Lower leg skin (tissue), 3 donors: ENCODE measurements around the gene DLX2.

Experiments
- POLR2A ChIP-seq, 2 donors: fragments of 450-650 bp; IDR thresholded peaks; one replicate each; pipeline ENCODE4 v1.6.1; 2016 to 2017; ENCODE audit warnings: antibody characterized with exemption in 2 of 2, mild to moderate bottlenecking in 1 of 2, moderate library complexity in 1 of 2
- TF ChIP-seq, protein P1 (sequence below), 3 donors: fragments of 450-650 bp; IDR thresholded peaks; one replicate each; pipeline ENCODE4 v1.5.1; 2016; ENCODE audit warnings: antibody characterized with exemption in 3 of 3, mild to moderate bottlenecking in 3 of 3, moderate library complexity in 2 of 3

DNA sequence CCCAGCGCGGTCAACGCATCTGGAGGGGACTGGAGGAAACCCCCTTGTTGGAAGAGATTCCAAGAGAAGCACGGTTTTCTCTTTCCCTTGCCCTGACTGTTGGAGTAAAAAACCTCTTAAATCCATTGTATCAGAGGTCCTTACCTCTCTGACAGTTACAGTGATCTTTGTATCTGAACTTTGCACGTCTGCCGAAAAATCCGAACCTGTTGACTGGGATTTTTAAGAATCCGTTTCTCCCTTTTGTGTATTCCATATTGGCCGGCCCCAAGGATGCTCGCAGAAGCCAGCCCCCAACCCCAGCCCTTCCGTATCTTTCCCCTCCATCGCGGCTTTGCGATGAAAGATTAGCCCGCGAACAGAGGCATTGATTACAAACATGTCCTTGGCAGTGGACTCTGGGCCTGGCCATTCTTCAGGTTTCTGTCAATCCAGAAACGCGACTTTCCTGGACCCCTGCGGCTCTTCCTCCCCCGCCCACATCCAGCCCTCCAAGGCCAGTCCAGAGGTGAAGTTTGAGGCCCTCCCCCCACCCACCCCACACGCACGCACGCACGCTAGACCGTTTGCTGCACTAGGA is 22.0 kb downstream of the DLX2 start:
- TF ChIP-seq, protein P1, sequence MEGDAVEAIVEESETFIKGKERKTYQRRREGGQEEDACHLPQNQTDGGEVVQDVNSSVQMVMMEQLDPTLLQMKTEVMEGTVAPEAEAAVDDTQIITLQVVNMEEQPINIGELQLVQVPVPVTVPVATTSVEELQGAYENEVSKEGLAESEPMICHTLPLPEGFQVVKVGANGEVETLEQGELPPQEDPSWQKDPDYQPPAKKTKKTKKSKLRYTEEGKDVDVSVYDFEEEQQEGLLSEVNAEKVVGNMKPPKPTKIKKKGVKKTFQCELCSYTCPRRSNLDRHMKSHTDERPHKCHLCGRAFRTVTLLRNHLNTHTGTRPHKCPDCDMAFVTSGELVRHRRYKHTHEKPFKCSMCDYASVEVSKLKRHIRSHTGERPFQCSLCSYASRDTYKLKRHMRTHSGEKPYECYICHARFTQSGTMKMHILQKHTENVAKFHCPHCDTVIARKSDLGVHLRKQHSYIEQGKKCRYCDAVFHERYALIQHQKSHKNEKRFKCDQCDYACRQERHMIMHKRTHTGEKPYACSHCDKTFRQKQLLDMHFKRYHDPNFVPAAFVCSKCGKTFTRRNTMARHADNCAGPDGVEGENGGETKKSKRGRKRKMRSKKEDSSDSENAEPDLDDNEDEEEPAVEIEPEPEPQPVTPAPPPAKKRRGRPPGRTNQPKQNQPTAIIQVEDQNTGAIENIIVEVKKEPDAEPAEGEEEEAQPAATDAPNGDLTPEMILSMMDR (IDR thresholded peaks at IDR 0.05), result no peak
- TF ChIP-seq POLR2A (IDR thresholded peaks at IDR 0.05), result no peak
